ENCODE data around the gene TFAP2B.

TFAP2B gene

GRCh38 chr6:50868466-50868865 lies 49.8 kb downstream of the TFAP2B start:
- DNase-seq (ENCODE audit: low spot score), result no peak
- TF ChIP-seq, protein P1, sequence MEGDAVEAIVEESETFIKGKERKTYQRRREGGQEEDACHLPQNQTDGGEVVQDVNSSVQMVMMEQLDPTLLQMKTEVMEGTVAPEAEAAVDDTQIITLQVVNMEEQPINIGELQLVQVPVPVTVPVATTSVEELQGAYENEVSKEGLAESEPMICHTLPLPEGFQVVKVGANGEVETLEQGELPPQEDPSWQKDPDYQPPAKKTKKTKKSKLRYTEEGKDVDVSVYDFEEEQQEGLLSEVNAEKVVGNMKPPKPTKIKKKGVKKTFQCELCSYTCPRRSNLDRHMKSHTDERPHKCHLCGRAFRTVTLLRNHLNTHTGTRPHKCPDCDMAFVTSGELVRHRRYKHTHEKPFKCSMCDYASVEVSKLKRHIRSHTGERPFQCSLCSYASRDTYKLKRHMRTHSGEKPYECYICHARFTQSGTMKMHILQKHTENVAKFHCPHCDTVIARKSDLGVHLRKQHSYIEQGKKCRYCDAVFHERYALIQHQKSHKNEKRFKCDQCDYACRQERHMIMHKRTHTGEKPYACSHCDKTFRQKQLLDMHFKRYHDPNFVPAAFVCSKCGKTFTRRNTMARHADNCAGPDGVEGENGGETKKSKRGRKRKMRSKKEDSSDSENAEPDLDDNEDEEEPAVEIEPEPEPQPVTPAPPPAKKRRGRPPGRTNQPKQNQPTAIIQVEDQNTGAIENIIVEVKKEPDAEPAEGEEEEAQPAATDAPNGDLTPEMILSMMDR (IDR thresholded peaks at IDR 0.05; ENCODE audit: borderline replicate concordance, control extremely low read depth, extremely low read depth, insufficient read depth, missing control alignments), result no peak
- in situ Hi-C loops (cut with MboI; ENCODE audit: low sequenced_read_pairs, unreplicated experiment), result no loop called here

DNA sequence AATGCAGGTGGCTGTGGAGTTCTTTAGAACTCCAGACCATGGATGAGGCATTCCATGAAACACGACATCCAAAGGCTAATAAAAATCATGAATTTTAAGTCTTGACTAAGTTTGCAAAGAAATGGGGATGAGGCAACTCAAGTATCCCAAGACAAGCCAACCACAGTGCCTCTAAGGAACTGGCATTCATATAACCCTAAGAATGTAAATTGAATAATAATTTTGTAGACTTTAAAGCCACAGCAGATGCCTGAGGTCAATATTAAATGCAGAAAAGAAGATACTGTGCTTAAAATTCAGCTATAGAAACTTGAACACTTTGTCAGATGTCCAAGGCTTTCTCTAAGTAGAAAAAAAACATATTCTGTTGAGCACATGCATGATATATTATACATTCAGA lies 54.5 kb downstream of the TFAP2B start:
- no peak for DNase-seq (ENCODE audit: low spot score)
- in situ Hi-C loops (cut with MboI; ENCODE audit: low sequenced_read_pairs, unreplicated experiment), result no loop called here
- TF ChIP-seq, protein P1 (IDR thresholded peaks at IDR 0.05; ENCODE audit: borderline replicate concordance, control extremely low read depth, extremely low read depth, insufficient read depth, missing control alignments), result no peak

- TF ChIP-seq, protein P1 (IDR thresholded peaks at IDR 0.05; ENCODE audit: borderline replicate concordance, control extremely low read depth, extremely low read depth, insufficient read depth, missing control alignments), result no peak
- in situ Hi-C loops (cut with MboI; ENCODE audit: low sequenced_read_pairs, unreplicated experiment), result no loop called here
- DNase-seq (ENCODE audit: low spot score), result no peak
Observed at GRCh38 chr6:50884364-50884763, 65.7 kb downstream of the TFAP2B start.

GRCh38 chr6:50887112-50887511 lies 68.4 kb downstream of the TFAP2B start:
- TF ChIP-seq, protein P1 (IDR thresholded peaks at IDR 0.05; ENCODE audit: borderline replicate concordance, control extremely low read depth, extremely low read depth, insufficient read depth, missing control alignments), result no peak
- in situ Hi-C loops (cut with MboI; ENCODE audit: low sequenced_read_pairs, unreplicated experiment), result no loop called here
- no peak for DNase-seq (ENCODE audit: low spot score)

- no peak for DNase-seq (ENCODE audit: low spot score)
- TF ChIP-seq, protein P1 (IDR thresholded peaks at IDR 0.05; ENCODE audit: borderline replicate concordance, control extremely low read depth, extremely low read depth, insufficient read depth, missing control alignments), result no peak
- in situ Hi-C loops (cut with MboI; ENCODE audit: low sequenced_read_pairs, unreplicated experiment), result no loop called here
Observed at GRCh38 chr6:50889497-50889896, 70.8 kb downstream of the TFAP2B start.

DNA sequence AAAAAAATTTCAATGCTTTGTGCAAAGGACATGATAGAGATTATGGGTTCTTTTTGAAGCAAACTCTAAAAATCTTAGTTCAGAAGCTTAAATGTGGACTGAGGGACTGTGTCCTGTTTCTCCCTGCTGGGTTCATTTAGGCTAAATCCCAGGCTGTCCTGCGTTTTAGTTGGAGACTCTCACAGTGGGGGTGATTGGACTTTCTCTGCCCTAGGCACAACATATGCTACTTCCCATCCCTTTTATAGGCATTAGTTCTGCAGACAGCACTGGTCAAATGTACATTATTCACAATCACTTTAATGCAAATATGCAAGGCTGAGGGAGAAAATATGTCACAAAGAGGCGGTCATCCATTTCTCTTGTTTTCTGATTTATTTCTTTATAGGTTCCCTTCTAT lies 71.3 kb downstream of the TFAP2B start:
- in situ Hi-C loops (cut with MboI; ENCODE audit: low sequenced_read_pairs, unreplicated experiment), result no loop called here
- TF ChIP-seq, protein P1 (IDR thresholded peaks at IDR 0.05; ENCODE audit: borderline replicate concordance, control extremely low read depth, extremely low read depth, insufficient read depth, missing control alignments), result no peak
- DNase-seq (ENCODE audit: low spot score), result no peak

DNA sequence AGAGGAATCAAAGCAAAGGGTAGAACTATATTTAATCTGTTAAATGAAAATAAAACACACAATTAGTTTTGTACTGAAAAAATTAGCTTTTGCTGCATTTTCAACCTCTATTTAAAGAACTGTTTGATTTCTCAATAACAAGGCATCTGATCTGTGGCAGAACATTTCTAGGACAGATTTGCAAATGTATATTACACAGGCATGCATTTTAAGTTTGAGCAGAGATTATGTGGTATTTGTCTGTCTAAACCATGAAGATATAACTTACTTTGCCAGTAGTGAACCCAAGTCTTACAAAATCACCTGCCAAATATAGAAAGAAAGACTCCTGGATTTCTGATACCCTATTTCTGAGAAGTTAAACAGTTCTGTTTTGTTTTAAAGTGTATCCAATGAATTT lies 71.9 kb downstream of the TFAP2B start:
- in situ Hi-C loops (cut with MboI; ENCODE audit: low sequenced_read_pairs, unreplicated experiment), result no loop called here
- TF ChIP-seq, protein P1 (IDR thresholded peaks at IDR 0.05; ENCODE audit: borderline replicate concordance, control extremely low read depth, extremely low read depth, insufficient read depth, missing control alignments), result no peak
- DNase-seq (ENCODE audit: low spot score), result no peak
